Measurements from ENCODE around the gene FRMD4A.

FRMD4A gene

DNA sequence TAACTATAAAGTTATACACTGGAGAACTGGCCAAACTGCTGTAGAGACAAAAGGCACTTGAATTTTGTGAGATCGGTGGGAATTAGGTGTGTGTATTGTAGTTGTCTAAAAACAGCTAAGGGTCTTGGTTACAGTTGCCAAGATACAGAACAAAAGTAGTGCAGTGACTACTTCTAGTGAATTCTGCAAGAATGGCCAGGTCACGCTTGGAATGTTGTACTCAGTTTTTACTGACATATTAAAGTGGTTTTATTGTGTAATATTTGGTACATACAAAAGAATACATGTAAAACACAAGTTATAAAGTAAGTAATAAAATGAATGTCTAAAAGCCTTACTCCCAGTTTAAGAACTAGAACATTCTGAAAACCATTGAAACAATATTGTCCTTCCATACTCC lies 701.6 kb downstream of the FRMD4A start:
- no peak for FAIRE-seq
- TF ChIP-seq POLR2AphosphoS5 (IDR thresholded peaks at IDR 0.05; ENCODE audit: low read depth, low read length) (no peak), TAF1 (IDR thresholded peaks at IDR 0.05; ENCODE audit: borderline replicate concordance, low read depth, low read length) (no peak), POLR2A (IDR thresholded peaks at IDR 0.05; ENCODE audit: low read depth, low read length) (no peak)
- no peak for DNase-seq (ENCODE audit: insufficient read length)

DNA sequence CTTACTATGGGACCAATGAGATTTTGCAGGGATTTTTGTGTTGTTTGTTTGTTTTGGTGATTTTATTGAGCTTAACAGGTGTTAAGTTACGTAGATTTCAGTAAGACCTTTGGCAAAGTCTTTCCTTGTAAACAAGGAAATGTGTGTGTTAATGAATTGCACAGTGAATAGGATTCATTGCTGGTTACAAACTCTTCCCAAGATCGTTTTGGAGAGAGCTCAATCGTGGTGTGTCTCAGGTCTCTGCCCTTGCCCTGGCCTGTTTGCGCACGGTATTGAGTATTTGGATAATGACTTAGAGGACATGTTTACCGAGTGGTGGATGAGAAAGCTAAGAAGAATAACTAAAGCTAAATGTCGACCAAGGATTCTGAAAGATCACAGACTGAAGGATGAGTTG lies 702.1 kb downstream of the FRMD4A start:
- TF ChIP-seq TAF1 (IDR thresholded peaks at IDR 0.05; ENCODE audit: borderline replicate concordance, low read depth, low read length) (no peak), POLR2AphosphoS5 (IDR thresholded peaks at IDR 0.05; ENCODE audit: low read depth, low read length) (no peak), POLR2A (IDR thresholded peaks at IDR 0.05; ENCODE audit: low read depth, low read length) (no peak)
- FAIRE-seq = no peak
- DNase-seq (ENCODE audit: insufficient read length) = no peak

DNA sequence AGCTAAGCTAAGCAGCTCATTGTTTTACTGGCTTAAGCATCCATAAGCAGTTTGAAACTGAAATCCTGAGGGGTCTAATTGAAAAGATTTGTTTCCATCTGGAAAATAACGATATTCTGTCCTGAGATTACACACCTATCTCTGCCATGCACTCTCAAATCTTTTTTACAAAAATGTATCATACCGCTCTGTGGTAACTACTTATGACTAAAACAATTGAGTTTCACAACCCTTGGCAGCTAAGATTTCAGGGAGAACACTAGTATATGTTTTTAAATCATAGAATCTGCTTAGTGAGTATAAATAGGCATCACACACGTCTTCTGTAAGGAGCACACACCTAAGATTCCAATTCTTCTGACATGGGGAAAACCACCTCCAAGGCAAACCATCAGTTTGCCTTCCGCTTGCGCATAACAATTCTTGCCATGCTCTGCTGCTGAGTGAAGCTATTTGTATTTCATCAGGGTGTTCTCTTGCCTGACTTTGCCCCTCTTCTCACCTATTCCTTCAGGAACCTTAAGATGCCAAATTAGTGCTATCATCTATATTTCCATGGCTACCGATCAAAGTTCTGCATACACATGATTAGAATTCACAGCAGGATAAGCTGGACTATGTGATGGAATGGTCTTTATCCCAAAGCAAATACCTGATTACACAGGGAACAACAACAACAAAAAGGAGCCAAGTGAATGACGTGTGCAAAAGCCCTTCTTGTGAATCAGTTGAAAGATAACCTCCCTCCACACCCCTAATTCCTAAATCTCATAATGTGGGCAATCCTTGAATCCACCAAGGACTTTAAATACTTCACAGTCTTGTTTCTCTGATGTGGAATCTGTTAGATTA lies 703.0 kb downstream of the FRMD4A start:
- TF ChIP-seq POLR2AphosphoS5 (IDR thresholded peaks at IDR 0.05; ENCODE audit: low read depth, low read length) = no peak
- TF ChIP-seq TAF1 (IDR thresholded peaks at IDR 0.05; ENCODE audit: borderline replicate concordance, low read depth, low read length) = no peak
- no peak for TF ChIP-seq POLR2A (IDR thresholded peaks at IDR 0.05; ENCODE audit: low read depth, low read length)
- no peak for DNase-seq (ENCODE audit: insufficient read length)
- no peak for FAIRE-seq

DNA sequence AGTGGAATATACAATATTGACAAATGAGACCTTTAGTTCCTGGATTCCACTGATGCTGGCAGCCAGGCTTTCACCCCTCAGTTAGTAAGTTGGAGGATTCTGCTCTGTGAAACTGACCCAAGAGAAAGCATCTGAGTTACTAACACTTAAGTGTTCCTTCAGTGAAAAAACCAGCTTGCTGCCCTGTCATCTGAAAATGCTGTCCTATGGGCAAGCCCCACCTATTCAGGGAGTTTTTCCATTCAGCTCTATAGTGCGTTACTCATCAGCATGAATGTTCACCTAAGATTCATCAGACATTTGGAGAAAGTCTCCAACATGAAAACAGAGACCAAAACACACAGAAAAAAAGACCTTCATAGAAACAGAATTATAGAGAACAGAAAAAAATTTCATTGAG lies 706.1 kb downstream of the FRMD4A start:
- TF ChIP-seq TAF1 (IDR thresholded peaks at IDR 0.05; ENCODE audit: borderline replicate concordance, low read depth, low read length) (no peak), POLR2AphosphoS5 (IDR thresholded peaks at IDR 0.05; ENCODE audit: low read depth, low read length) (no peak), POLR2A (IDR thresholded peaks at IDR 0.05; ENCODE audit: low read depth, low read length) (no peak)
- no peak for FAIRE-seq

DNA sequence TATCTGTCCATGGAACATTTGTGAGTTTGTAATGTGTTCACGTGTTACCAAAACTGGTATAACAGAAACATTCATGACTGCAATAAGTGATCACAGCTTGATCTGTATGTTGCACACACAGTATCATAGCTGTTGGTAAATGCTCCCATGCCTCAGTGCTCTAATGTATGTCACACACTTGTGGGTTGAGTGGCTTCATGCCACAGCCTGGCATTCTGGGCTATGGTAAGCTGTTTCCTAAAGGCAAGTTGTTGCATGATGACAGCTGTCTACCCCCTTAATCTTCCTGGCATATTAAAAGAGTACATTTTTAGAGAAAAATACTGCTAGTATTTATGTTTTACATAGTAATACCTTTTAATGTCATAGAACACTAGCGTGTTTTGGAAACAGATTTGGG lies 708.8 kb downstream of the FRMD4A start:
- TF ChIP-seq POLR2AphosphoS5 (IDR thresholded peaks at IDR 0.05; ENCODE audit: low read depth, low read length) (no peak), TAF1 (IDR thresholded peaks at IDR 0.05; ENCODE audit: borderline replicate concordance, low read depth, low read length) (no peak), POLR2A (IDR thresholded peaks at IDR 0.05; ENCODE audit: low read depth, low read length) (no peak)
- no peak for DNase-seq (ENCODE audit: insufficient read length)
- no peak for FAIRE-seq

More for the DNA sequence above, 706.1 kb downstream of the FRMD4A start:
- no peak for DNase-seq (ENCODE audit: insufficient read length)

DNA sequence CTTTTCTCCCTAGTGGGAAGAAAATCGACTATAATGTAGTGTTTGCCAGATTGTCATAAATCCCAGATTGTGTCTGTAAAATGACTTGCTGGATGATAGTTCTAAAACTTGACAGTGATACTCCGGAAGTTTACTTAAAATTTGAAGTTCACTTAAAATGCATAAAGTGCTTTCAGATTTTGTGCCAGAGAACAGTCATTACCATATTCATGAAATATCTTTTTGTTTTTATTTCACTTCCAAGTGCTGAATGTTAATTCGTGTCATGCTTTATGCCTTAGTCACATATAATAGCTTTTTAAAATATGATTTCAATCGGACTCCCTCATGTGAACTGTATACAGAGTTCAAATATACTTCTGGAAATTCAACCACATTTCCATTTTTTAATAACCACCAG lies 713.6 kb downstream of the FRMD4A start:
- no peak for TF ChIP-seq TAF1 (IDR thresholded peaks at IDR 0.05; ENCODE audit: borderline replicate concordance, low read depth, low read length)
- DNase-seq (ENCODE audit: insufficient read length) (no peak), FAIRE-seq (no peak)

DNA sequence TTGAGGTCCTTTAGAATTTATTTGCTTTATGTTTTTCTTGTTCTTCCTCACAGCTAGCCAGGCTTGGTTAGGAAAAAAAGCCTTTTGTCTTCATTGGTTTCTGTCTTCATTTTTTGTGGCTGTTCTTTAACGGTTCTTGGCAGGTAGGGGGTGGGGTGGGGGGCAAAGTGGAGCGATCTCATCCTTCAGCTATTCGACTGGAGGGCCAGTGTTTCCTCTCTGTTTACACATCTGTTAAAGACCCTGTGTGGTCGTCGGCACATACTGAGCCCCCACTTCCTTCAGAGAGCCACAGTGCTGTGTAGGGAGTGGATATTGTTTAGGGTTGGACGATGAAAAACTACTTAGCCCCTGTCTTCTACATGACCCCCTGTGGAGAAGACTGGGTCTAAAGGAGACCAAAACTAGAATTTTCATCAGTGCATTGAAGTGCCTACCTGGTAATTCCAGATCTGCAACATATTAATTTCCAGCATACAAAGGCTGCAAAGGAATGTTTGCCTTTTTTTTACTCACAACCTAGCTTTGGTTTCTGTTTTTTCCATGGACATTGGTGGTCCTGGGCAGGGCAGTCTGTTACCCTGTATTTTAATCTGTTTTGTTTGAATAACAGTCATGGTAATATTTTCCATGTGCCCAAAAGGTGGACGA lies 714.9 kb downstream of the FRMD4A start:
- FAIRE-seq = no peak
- DNase-seq (ENCODE audit: insufficient read length) = no peak

DNA sequence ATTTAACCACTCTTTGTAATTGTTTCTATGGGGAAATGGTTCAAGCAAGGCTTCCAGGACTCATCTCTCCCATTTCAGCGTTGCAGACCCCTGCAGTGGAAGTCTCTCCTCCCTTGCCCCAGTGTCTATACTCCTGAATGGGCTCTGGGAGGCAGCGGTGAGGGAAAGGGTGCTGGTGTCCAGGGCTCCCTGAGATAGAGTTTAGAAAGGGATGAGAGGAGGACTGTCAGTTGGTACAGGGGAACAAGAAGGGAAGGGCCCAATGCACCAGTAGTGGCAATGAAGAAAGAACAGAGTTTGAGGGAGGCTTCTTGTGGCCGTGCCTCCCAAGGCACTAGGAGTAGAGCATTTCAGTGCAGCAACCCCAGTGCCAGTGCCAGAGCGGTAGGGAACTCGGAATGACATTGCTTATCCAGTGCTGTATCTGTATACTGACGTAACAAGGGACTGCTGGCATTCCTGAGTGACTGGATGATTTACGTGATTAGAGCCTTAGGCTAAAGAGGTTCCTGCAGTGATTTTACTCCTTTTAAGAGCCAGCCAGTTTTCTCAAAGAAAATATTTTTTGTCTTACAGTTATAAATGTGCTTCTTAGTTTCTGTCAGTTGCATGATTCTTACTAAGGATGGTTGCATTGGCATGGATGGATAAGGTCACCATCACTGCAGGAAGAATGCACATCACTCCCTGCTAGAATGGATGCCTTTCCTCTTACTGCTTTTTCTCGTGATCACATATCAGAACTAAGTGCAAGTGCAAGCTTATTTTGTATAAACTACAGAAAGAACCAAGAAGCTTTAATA lies 716.0 kb downstream of the FRMD4A start:
- TF ChIP-seq TAF1 (IDR thresholded peaks at IDR 0.05; ENCODE audit: borderline replicate concordance, low read depth, low read length) (no peak), POLR2AphosphoS5 (IDR thresholded peaks at IDR 0.05; ENCODE audit: low read depth, low read length) (no peak), POLR2A (IDR thresholded peaks at IDR 0.05; ENCODE audit: low read depth, low read length) (no peak)
- no peak for DNase-seq (ENCODE audit: insufficient read length)
- no peak for FAIRE-seq

More for the DNA sequence above, 714.9 kb downstream of the FRMD4A start:
- no peak for TF ChIP-seq POLR2A (IDR thresholded peaks at IDR 0.05; ENCODE audit: low read depth, low read length)
- no peak for TF ChIP-seq POLR2AphosphoS5 (IDR thresholded peaks at IDR 0.05; ENCODE audit: low read depth, low read length)
- TF ChIP-seq TAF1 (IDR thresholded peaks at IDR 0.05; ENCODE audit: borderline replicate concordance, low read depth, low read length) = no peak

DNA sequence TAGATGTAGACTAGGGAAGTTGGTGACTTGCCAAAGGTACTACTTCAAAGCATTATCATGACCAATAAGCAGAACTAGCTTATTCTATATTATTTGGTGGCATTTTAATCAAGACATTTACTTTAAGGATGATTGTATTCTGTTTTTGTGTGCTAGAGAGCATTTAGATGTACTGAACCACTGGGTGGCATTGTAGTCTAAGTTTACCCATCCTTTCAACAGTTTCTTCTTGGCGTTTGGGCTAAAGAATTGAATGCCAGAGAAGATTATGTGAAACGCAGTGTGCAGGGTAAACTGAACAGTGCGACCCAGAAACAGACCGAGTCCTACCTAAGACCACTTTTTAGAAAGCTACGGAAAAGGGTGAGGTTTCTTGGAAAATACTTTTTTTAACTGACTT lies 717.2 kb downstream of the FRMD4A start:
- TF ChIP-seq TAF1 (IDR thresholded peaks at IDR 0.05; ENCODE audit: borderline replicate concordance, low read depth, low read length) = no peak
- no peak for TF ChIP-seq POLR2A (IDR thresholded peaks at IDR 0.05; ENCODE audit: low read depth, low read length)
- no peak for TF ChIP-seq POLR2AphosphoS5 (IDR thresholded peaks at IDR 0.05; ENCODE audit: low read depth, low read length)
- FAIRE-seq (peak; percentile 64), DNase-seq (ENCODE audit: insufficient read length) (no peak)

DNA sequence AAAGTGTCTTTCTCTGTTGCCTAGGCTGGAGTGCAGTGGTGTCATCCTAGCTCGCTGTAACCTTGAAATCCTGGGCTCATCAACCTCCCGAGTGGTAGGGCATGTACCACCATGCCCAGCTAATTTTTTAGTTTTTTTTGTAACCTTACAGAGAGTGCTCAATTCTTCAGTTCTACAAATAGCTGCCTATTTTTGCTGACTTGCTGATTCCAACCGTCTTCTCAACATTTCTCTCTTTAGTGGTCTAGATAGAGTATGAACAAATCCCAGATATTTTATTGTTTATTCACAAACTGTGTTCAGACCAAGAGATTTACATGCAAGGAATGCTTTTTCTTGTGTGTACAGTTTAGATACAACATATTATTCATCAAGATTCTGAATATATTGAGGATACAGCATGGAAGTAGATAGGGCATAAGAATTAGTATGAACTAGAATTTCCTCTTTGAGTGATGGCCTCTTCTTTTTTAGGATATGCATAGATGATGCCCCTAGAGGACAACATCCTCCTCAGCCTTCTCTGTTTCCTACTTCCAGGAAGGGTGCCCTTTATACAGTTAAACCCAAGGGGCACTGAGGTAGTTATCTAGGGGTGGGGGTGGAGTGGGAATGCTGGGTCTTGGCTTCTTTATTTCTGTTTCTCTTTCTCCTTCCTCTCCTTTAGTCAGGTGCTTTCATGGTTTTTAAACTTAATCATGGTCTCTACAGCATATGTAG lies 717.9 kb downstream of the FRMD4A start:
- no peak for TF ChIP-seq TAF1 (IDR thresholded peaks at IDR 0.05; ENCODE audit: borderline replicate concordance, low read depth, low read length)
- no peak for TF ChIP-seq POLR2AphosphoS5 (IDR thresholded peaks at IDR 0.05; ENCODE audit: low read depth, low read length)
- TF ChIP-seq POLR2A (IDR thresholded peaks at IDR 0.05; ENCODE audit: low read depth, low read length) = no peak
- DNase-seq (ENCODE audit: insufficient read length) = no peak
- no peak for FAIRE-seq

Data from GM12892 (cell line).